GM12801 (cell line): ENCODE data around the gene ZPR1.

Experiments used
- TF ChIP-seq, protein P1 (sequence below): IDR thresholded peaks from one replicate; pipeline ENCODE4 v1.5.1; 2011; ENCODE audit warnings: control low read depth; ENCODE audit not compliant: insufficient read length; ENCODE audit errors: extremely low read depth

Gene ZPR1

DNA sequence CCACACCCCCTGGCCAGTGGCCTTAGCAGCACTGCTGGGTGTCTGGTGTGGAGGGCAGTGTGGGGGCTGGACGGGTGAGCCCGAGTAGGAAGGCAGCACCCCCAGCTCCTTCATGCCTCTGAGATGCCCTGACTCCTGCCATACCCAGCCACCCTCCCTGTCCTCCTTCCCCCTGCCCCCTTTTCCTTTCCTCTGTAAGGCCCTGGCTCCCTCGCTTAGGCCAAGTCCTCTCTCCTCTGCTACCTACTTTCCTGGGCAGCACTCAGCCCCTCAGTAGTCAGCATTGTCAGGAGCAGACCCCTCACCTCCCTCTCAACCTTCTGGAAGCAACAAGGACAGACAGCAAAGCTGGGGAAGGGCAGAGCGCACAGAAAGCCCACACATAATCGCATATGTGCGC lies 63.0 kb downstream of the ZPR1 start:
- TF ChIP-seq, protein P1, sequence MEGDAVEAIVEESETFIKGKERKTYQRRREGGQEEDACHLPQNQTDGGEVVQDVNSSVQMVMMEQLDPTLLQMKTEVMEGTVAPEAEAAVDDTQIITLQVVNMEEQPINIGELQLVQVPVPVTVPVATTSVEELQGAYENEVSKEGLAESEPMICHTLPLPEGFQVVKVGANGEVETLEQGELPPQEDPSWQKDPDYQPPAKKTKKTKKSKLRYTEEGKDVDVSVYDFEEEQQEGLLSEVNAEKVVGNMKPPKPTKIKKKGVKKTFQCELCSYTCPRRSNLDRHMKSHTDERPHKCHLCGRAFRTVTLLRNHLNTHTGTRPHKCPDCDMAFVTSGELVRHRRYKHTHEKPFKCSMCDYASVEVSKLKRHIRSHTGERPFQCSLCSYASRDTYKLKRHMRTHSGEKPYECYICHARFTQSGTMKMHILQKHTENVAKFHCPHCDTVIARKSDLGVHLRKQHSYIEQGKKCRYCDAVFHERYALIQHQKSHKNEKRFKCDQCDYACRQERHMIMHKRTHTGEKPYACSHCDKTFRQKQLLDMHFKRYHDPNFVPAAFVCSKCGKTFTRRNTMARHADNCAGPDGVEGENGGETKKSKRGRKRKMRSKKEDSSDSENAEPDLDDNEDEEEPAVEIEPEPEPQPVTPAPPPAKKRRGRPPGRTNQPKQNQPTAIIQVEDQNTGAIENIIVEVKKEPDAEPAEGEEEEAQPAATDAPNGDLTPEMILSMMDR, result no peak
